Peyer's patch (tissue), 4 donors: ENCODE data around the gene SVOPL.

Experiments
- CTCF ChIP-seq, 6 experiments: fragments of 450-650 bp in 4 of 6; fragments of 200-600 bp in 2 of 6; sonication (generic) in 1 of 6; IDR thresholded peaks; one replicate each; pipeline ENCODE4 v1.5.1; 2017 to 2019; ENCODE audit warnings: antibody characterized with exemption in 6 of 6, mild to moderate bottlenecking in 3 of 6, moderate library complexity in 1 of 6
- POLR2A ChIP-seq, 2 donors: fragments of 450-650 bp; IDR thresholded peaks; one replicate each; pipeline ENCODE4 v1.5.1; 2017; ENCODE audit warnings: antibody characterized with exemption in 2 of 2, mild to moderate bottlenecking in 2 of 2, moderate library complexity in 2 of 2

GRCh38 chr7:138545123-138545522 lies 156.0 kb downstream of the SVOPL start:
- TF ChIP-seq POLR2A (IDR thresholded peaks at IDR 0.05): no peak
- no peak for TF ChIP-seq CTCF (IDR thresholded peaks at IDR 0.05)
